G401.6 (cell line): Measurements from ENCODE around the gene COX7C.
"Not testable (repeated sequence)": the region's sequence is repeated elsewhere in the genome, so short reads cannot be mapped to it uniquely, and the experiment has no call there.

Experiments
- FAIRE-seq: peaks from 2 replicates; lab custom pipeline; 2012; peaks lifted over from hg19 to GRCh38; lab: Jason Lieb, UNC

The COX7C gene, protein sequence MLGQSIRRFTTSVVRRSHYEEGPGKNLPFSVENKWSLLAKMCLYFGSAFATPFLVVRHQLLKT

DNA sequence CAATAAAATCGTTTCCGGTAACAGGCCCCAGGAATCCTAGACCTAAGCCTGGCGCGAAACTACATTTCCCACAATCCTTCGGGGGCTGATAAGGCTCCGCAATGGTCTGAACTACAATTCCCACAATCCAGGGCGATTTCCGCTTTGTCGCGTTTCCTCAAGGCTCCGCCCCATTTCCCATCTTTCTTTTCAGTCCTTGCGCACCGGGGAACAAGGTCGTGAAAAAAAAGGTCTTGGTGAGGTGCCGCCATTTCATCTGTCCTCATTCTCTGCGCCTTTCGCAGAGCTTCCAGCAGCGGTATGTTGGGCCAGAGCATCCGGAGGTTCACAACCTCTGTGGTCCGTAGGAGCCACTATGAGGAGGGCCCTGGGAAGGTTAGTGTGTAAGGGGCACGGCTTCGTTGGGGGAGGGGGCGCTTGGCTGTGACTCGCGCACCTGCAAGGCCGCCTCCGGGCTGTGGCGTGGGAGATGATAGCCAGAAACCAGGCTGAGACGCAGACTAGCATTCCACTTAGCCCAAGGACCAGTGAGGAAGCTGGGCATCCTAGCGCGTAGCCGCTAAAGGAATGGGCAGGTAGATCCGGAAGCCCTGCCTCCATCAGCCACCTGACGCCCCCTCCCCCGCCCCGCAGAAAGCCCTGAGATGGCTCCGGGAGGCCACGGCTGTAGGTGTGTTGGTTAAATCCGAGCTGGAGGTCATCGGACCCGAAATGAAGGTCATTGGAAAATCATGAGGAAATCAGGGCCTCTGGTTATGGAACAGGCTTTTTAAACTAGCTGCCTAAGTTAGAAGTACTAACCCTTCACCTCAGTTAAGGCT lies at the start of gene COX7C:
TSS of gene COX7C (plus strand) at position 186 of the 821 bp plus-strand sequence. CDS start at position 301, 115 bp downstream.
- FAIRE-seq: peak; percentile 96

DNA sequence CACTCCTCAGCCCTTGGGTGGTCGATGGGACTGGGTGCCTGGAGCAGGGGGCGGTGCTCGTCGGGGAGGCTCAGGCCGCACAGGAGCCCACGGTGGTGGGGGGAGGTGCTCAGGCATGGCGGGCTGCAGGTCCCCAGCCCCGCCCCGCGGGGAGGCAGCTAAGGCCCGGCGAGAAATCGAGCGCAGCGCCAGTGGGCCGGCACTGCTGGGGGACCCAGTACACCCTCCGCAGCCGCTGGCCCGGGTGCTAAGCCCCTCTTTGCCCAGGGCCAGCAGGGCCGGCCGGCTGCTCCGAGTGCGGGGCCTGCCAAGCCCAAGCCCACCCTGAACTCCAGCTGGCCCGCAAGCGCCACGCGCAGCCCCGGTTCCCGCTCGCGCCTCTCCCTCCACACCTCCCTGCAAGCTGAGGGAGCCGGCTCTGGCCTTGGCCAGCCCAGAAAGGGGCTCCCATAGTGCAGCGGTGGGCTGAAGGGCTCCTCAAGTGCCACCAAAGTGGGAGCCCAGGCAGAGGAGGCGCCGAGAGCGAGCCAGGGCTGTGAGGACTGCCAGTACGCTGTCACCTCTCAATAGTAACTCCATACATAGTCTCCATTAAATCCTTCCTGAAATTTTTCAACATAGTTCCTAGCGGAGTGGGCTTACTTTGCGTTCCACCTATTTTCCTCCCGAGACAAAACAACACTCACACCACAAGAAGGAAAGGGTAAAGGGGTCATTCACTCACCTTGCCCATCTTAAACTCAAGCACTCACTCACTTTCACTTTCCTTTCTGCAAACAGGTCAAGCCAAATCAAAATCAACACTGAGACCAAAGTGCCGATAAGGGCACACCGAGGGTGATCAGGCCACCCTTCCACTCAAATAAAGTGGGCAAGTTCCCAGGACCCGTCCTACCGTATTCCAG lies 48.0 kb upstream of the COX7C start:
- FAIRE-seq: not testable (repeated sequence)

DNA sequence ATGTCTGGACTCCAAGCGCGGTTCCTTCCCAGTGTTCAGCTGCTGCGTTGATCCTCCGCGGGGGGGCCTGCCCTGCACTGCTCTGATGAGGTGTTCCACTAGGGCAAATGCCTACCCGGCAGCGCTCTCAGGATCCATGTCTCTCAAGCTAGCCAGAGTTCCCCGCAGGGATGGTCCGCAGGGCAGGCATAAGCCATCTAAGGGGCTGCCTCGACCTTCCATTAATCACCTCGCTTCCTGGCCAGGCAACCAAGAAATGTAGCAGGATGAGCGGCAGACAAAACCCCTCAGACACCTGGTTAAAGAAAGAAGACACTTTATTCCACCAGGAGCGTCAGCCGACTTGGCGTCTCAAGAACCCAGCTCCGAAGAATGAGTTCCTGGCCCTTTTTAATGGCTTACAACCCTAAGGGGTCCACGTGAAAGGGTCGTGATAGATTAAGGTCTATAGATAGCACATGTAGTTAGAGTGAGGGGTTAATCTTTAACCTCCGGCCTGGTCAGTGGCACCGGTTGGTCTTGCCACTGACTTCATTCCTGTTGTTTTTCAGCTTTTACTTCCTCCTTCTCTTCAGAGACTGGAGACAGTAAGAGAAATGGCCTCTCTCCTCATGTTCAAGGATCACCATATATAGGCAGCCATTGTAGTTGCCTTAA lies 47.2 kb upstream of the COX7C start:
- FAIRE-seq: no peak

DNA sequence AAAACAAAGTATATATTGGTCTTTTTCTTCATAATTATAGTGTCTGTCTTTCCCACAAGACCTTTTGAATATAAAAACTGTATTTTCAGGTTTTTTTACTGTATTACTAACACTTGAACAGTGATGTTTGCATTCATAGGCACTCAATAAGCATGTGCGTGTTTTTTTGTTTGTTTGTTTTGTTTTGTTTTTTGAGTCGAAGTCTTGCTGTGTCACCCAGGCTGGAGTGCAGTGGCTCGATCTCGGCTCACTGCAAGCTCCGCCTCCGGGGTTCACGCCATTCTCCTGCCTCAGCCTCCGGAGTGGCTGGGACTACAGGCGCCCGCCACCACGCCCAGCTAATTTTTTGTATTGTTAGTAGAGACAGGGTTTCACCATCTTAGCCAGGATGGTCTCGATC lies 46.6 kb upstream of the COX7C start:
- not testable (repeated sequence) for FAIRE-seq

GRCh38 chr5:86572825-86573517 lies 44.8 kb upstream of the COX7C start:
- no peak for FAIRE-seq

DNA sequence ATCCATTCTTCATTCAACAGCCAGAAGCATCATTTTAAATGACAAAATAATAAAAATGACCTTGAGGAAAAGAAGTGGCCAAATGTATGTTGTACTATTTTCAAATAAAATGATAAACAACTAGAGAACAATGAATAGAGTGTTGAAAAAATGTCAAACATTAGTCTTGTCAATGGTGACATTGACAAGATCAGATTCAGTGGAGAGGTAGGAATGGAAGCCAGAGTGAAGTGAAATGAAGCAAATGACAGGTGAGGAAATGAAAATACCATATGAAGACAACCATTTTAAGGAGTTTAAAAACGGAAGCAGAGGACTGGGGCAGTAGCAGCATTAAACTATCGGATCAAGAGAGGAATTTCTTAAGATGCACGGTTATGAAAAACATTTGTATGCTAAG lies 38.2 kb upstream of the COX7C start:
- no peak for FAIRE-seq

- no peak for FAIRE-seq
Measured at GRCh38 chr5:86596476-86596875, 21.3 kb upstream of the COX7C start.

- FAIRE-seq: no peak
Measured at GRCh38 chr5:86605881-86606280, 11.9 kb upstream of the COX7C start.

DNA sequence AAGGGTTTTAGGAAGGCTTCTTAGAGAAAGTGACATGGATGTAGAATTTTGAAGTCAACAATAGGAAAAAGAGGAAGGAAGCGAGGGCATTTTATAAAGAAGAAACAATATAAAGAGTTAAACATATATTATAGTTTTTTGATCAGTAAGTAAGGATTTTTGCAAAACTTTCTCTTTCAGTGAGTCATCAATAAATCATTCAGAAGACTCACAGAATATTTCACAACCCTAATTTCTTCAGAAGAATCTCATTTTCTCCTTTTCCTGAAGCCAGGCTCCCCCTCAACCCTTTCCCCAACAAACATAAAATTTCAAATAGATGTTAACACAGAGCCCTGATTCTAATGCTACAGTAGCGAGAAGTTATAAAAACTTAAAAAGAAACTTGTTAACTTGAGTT lies 4.3 kb upstream of the COX7C start:
- FAIRE-seq: no peak

DNA sequence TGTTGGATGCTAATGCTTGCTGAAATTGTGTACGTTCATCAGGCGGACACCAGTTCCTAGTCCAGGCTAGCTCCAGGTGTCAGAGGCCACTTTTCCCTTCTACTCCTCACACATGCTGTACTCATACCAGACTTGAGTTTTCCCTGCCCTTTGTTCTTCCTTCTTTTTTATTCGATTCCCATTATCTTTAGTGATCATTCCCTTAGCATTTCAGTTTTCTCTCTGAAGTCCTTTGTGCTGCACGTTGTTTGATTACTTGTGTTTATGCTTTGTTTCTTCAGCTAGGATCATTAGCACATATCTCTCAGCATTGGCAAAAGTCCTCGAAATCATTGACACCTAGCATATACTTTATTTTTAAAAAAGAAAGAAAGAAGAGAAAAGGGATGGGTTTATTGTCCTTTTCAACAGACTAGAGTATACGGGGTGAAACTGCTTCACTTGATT lies 409 bp upstream of the COX7C start:
- no peak for FAIRE-seq

- no peak for FAIRE-seq
Measured at GRCh38 chr5:86623785-86624483, 6.2 kb downstream of the COX7C start.

DNA sequence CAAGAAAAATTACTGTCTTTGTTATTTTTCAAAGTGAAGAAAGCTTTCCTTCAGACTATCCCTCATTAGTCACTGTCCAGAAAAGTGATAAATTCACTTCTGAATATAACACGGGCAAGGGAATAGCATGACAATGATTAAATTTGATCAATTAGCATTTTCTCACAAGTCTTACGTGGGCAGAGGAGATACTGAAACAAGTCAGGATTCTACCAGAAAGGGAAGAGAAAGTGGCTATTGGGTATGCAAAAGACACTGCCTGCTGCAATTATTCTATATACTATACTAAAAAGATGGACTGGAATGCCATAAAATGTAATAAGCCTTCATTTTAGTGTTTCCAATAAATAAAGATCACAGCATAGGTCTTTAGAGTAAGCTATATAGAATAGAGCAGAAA lies 7.4 kb downstream of the COX7C start:
- no peak for FAIRE-seq

- FAIRE-seq: no peak
Measured at GRCh38 chr5:86626149-86626548, 8.4 kb downstream of the COX7C start.

GRCh38 chr5:86631165-86631564 lies 13.4 kb downstream of the COX7C start:
- no peak for FAIRE-seq

- FAIRE-seq: no peak
Measured at GRCh38 chr5:86640998-86641397, 23.3 kb downstream of the COX7C start.

- FAIRE-seq: no peak
Measured at GRCh38 chr5:86644843-86645242, 27.1 kb downstream of the COX7C start.

- FAIRE-seq: no peak
Measured at GRCh38 chr5:86645885-86646284, 28.1 kb downstream of the COX7C start.

GRCh38 chr5:86646671-86647070 lies 28.9 kb downstream of the COX7C start:
- FAIRE-seq: no peak

- FAIRE-seq: no peak
Measured at GRCh38 chr5:86649832-86650505, 32.2 kb downstream of the COX7C start.

DNA sequence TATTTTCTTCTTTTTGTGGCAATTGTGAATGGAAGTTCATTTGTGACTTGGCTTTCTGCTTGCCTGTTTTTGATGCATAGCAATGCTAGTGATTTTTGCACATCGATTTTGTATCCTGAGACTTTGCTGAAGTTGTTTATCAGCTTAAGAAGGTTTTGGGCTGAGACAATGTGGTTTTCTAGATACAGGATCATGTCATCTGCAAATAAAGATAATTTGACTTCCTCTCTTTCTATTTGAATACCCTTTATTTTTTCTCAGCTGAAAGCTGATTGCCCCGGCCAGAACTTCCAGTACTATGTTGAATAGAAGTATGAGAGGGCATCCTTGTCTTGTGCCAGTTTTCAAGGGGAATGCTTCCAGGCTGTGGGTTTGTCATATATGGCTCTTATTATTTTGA lies 43.0 kb downstream of the COX7C start:
- FAIRE-seq: not testable (repeated sequence)

DNA sequence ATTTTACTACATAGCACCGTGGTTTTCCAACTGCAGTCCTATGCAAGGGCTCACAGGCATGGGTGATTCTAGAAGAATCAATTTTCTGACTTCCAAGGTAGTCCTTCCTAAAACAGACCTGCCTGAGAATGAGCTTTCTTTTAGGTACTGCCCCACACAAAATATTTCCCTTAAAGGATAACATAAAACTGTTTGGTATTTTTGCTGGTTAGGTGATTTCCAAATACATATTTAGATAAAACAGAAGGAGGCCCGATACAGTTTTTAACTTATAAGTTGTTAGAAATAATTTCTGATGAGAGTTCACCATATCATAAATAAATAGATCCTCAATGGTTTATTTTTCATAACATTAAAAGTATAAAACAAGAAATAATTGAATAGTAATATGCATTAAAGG lies 46.4 kb downstream of the COX7C start:
- no peak for FAIRE-seq
